PC-3 (cell line): ENCODE measurements around the gene DBP. TPM values are rescaled to one million over a fixed set of nuclear protein-coding genes. Genes with fewer than 3 reads are reported as not detected.

Experiments
- ATAC-seq: fragments of 200-7000 bp; cut with Tn5 transposase; 2 replicates; pipeline ENCODE4 v1.9.1; 2020; ENCODE audit warnings: mild to moderate bottlenecking, moderate library complexity
- BruUV-seq: library from RNA; stranded (reverse); fragments of 400-500 nt; replicated peaks from 2 replicates; lab custom pipeline; 2021; lab: Mats Ljungman, UMichigan
- CTCF ChIA-PET: fragments of 300-600 bp; sonication (Branson Sonifier 250); formaldehyde crosslinking; loops from one replicate; lab custom pipeline; 2022; ENCODE audit warnings: antibody characterized with exemption; lab: Charles Lee
- POLR2A ChIA-PET: fragments of 300-600 bp; sonication (Branson Sonifier 250); formaldehyde crosslinking; loops from one replicate; lab custom pipeline; 2022; ENCODE audit warnings: antibody characterized with exemption; ENCODE audit not compliant: unreplicated experiment; lab: Charles Lee
- DNase-seq: peaks from one replicate; pipeline ENCODE4 v3.0.0-alpha.2; 2015
- H2AFZ ChIP-seq: fragments of 300-600 bp; sonication (generic); 2 replicates; pipeline ENCODE4 v1.6.0; 2016; ENCODE audit warnings: antibody characterized with exemption, low read length
- H3F3A ChIP-seq: fragments of 300-600 bp; sonication (generic); one replicate; pipeline ENCODE4 v1.6.0; 2017; ENCODE audit warnings: antibody characterized with exemption, low read length, control low read depth, mild to moderate bottlenecking; ENCODE audit not compliant: unreplicated experiment
- H3K27ac ChIP-seq: fragments of 300-600 bp; sonication (generic); 2 replicates; pipeline ENCODE4 v1.5.1; 2016; ENCODE audit warnings: mild to moderate bottlenecking, low read length
- H3K27me3 ChIP-seq: fragments of 300-600 bp; sonication (generic); 2 replicates; pipeline ENCODE4 v1.6.1; 2016; ENCODE audit warnings: low read length, mixed read lengths
- H3K36me3 ChIP-seq: fragments of 300-600 bp; sonication (generic); 2 replicates; pipeline ENCODE4 v1.6.1; 2016; ENCODE audit warnings: low read depth, mixed run types, low read length, mixed read lengths
- H3K4me1 ChIP-seq: fragments of 300-600 bp; sonication (generic); 2 replicates; pipeline ENCODE4 v1.5.1; 2016; ENCODE audit warnings: low read length; ENCODE audit not compliant: insufficient read depth
- H3K4me2 ChIP-seq: fragments of 300-600 bp; sonication (generic); 2 replicates; pipeline ENCODE4 v1.6.0; 2016; ENCODE audit warnings: low read length
- H3K4me3 ChIP-seq: fragments of 300-600 bp; sonication (generic); 2 replicates; pipeline ENCODE4 v1.5.1; 2016; ENCODE audit warnings: mild to moderate bottlenecking, low read length, mixed read lengths
- H3K79me2 ChIP-seq: fragments of 300-600 bp; sonication (generic); 2 replicates; pipeline ENCODE4 v1.6.1; 2017; ENCODE audit warnings: low read length, mixed read lengths
- H3K9ac ChIP-seq: fragments of 300-600 bp; sonication (generic); 2 replicates; pipeline ENCODE4 v1.6.0; 2016; ENCODE audit warnings: mild to moderate bottlenecking, low read length
- H3K9me2 ChIP-seq: fragments of 300-600 bp; sonication (generic); replicated peaks from 2 replicates; pipeline ENCODE4 v1.6.1; 2016; ENCODE audit warnings: mixed run types, low read length, mixed read lengths
- H3K9me3 ChIP-seq: fragments of 300-600 bp; sonication (generic); 2 replicates; pipeline ENCODE4 v1.6.1; 2016; ENCODE audit warnings: low read length, mixed read lengths
- H4K20me1 ChIP-seq: fragments of 300-600 bp; sonication (generic); 2 replicates; pipeline ENCODE4 v1.6.1; 2016; ENCODE audit warnings: low read length, mixed read lengths
- EZH2 ChIP-seq: fragments of 300-600 bp; sonication (generic); IDR thresholded peaks from one replicate; pipeline ENCODE4 v1.6.1; 2017; ENCODE audit warnings: antibody characterized with exemption, mild to moderate bottlenecking, low read length; ENCODE audit not compliant: unreplicated experiment
- EZH2phosphoT487 ChIP-seq: fragments of 300-600 bp; sonication (generic); IDR thresholded peaks from 2 replicates; pipeline ENCODE4 v1.6.1; 2018; ENCODE audit warnings: mild to moderate bottlenecking, antibody characterized with exemption, low read length, borderline replicate concordance
- intact Hi-C: fragments of 100-400 bp; cut with micrococcal nuclease; formaldehyde crosslinking; loops from 2 replicates; pipeline ENCODE4 v1.9.0; 2023
- total RNA-seq: library from RNA; depleted of rRNA; stranded (reverse); fragments of >200 nt; gene quantifications from 2 replicates; pipeline ENCODE4 v1.2.3, GENCODE V29; 2014
- TF ChIP-seq, protein P1 (sequence below): fragments of 300-600 bp; sonication (generic); conservative IDR thresholded peaks from 2 replicates; pipeline ENCODE4 v1.5.1; 2017; ENCODE audit warnings: antibody characterized with exemption, low read depth, mild to moderate bottlenecking, low read length

Gene DBP
- total RNA-seq, 1 experiment from 2014 or later: 12.2 TPM

DNA sequence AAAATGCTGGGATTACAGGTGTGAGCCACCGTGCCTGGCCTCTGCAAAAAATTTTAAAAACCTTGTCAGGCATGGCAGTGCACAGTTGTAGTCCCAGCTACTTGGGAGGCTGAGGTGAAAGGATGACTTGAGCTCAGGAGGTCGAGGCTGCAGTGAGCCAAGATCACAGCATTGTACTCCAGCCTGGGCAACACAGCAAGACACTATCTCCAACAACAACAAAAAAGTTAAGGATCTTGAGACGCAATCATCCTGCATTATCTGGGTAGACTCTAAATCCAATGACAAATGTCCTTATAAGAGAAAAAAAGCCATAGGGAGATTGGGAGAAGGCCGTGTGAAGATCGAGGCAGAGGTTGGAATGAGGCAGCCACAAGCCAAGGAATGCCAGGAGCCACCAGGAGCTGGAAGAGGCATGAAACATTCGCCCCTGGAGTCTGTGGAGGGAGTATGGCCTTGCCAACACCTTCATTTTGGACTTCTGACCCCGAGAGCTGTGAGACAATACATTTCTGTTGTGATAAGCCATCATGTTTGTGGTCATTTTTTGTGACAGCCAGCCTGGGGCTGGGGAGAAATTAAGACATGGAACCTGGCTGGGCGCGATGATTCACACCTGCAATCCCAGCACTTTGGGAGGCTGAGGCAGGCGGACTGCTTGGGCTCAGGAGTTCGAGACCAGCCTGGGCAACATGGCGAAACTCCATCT is 13.9 kb upstream of the DBP start:
- no peak overlapping the region for H2AFZ ChIP-seq
- BruUV-seq: no TSS peak
- no peaks in the 10 kb centered on the region for H3K9me2 ChIP-seq
- no peaks in the 10 kb centered on the region for H3K27me3 ChIP-seq
- H3K4me1 ChIP-seq: no peaks in the 10 kb centered on the region
- no peak overlapping the region for H3K9ac ChIP-seq
- no peak for ATAC-seq
- DNase-seq: no peak
- no peak overlapping the region for H3K27ac ChIP-seq
- no peak overlapping the region for H3K4me2 ChIP-seq
- no peak overlapping the region for H3K4me3 ChIP-seq
- H4K20me1 ChIP-seq: no peaks in the 10 kb centered on the region
- intact Hi-C loops: no loop called here
- ChIA-PET POLR2A (no interaction called here), CTCF (no interaction called here)
- H3F3A ChIP-seq: no peaks in the 10 kb centered on the region
- no peaks in the 10 kb centered on the region for H3K9me3 ChIP-seq
- H3K79me2 ChIP-seq: no peaks in the 10 kb centered on the region
- no peak for TF ChIP-seq EZH2
- no peaks in the 10 kb centered on the region for H3K36me3 ChIP-seq

DNA sequence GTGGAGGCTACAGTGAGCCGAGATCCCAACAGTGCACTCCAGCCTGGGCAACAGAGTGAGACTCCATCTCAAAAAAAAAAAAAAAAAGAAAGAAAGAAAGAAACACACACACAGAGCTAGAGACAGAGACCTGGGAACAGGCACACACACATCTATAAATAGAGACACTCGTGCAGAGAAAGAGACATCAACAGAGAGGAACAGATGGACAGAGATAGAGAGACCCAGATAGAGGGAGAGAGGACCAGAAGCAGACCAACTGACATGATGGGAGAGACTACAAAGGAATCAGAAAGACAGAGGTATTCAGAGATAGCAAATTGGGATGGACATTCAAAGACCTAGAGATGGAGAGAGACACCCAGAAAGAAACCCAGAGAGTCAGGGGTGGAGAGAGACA is 11.0 kb upstream of the DBP start:
- Histone ChIP-seq H3F3A (no peaks in the 10 kb centered on the region), H3K27me3 (no peaks in the 10 kb centered on the region), H3K9me2 (no peaks in the 10 kb centered on the region), H4K20me1 (no peaks in the 10 kb centered on the region), H3K9ac (no peak overlapping the region), H3K4me3 (no peak overlapping the region), H2AFZ (no peak overlapping the region), H3K4me1 (peaks cover 6% of the 10 kb centered on the region; the same call in 1 of the 2 replicates), H3K9me3 (no peaks in the 10 kb centered on the region), H3K79me2 (no peaks in the 10 kb centered on the region), H3K27ac (no peak overlapping the region), H3K36me3 (no peaks in the 10 kb centered on the region), H3K4me2 (no peak overlapping the region)
- TF ChIP-seq, protein P1, sequence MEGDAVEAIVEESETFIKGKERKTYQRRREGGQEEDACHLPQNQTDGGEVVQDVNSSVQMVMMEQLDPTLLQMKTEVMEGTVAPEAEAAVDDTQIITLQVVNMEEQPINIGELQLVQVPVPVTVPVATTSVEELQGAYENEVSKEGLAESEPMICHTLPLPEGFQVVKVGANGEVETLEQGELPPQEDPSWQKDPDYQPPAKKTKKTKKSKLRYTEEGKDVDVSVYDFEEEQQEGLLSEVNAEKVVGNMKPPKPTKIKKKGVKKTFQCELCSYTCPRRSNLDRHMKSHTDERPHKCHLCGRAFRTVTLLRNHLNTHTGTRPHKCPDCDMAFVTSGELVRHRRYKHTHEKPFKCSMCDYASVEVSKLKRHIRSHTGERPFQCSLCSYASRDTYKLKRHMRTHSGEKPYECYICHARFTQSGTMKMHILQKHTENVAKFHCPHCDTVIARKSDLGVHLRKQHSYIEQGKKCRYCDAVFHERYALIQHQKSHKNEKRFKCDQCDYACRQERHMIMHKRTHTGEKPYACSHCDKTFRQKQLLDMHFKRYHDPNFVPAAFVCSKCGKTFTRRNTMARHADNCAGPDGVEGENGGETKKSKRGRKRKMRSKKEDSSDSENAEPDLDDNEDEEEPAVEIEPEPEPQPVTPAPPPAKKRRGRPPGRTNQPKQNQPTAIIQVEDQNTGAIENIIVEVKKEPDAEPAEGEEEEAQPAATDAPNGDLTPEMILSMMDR: no peak
- TF ChIP-seq EZH2phosphoT487 (no peak), EZH2 (no peak)
- DNase-seq: no peak
- CTCF ChIA-PET: no interaction called here
- no TSS peak for BruUV-seq
- intact Hi-C loops: no loop called here
- POLR2A ChIA-PET: no interaction called here
- ATAC-seq: no peak

DNA sequence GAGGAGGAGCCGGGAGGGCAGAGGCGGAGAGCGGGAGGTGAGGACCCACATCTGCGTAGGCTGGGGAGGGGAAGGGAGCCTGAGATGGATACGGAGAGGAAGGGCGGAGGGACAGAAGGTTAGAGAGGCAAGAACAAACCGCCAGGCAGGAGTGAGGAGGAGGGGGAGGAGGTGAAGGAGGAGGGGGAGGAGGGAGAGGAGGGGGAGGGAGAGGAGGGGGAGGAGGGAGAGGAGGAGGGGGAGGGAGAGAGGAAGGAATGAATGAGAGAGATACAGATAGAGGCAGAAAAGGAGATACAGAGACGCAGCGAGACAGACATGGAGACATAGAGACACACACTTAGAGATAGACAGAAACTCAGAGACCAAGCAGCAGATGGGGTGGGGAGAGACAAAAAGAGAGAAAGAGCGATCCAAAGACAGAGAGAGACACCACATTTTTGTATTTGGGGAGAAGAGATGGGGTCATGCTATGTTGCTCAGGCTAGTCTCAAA is 9.6 kb upstream of the DBP start:
- H3K27ac ChIP-seq: no peak overlapping the region
- H3K79me2 ChIP-seq: no peaks in the 10 kb centered on the region
- intact Hi-C loops: loop anchor here (1.0 to 2.0 kb wide), 2 partner anchors 68 to 196 kb away; no protein-coding TSS in a partner anchor
- ChIA-PET POLR2A (no interaction called here), CTCF (interaction anchor here (1.4 kb wide), 1 partner anchor 92 kb away, joined by 5 read pairs; no protein-coding TSS in a partner anchor)
- H3K4me3 ChIP-seq: peak overlapping the region; percentile 70; the same call in 1 of the 2 replicates
- no peak for DNase-seq
- H3K4me1 ChIP-seq: peaks cover 6% of the 10 kb centered on the region; the same call in 1 of the 2 replicates
- no peak for ATAC-seq
- H3K9me2 ChIP-seq: no peaks in the 10 kb centered on the region
- no peaks in the 10 kb centered on the region for H3K27me3 ChIP-seq
- no peaks in the 10 kb centered on the region for H3K9me3 ChIP-seq
- H3K9ac ChIP-seq: no peak overlapping the region
- no TSS peak for BruUV-seq
- H2AFZ ChIP-seq: no peak overlapping the region
- H4K20me1 ChIP-seq: no peaks in the 10 kb centered on the region
- H3F3A ChIP-seq: no peaks in the 10 kb centered on the region
- H3K36me3 ChIP-seq: no peaks in the 10 kb centered on the region
- no peak for TF ChIP-seq EZH2
- no peak for TF ChIP-seq EZH2phosphoT487
- TF ChIP-seq, protein P1: no peak
- peak overlapping the region; percentile 92 for H3K4me2 ChIP-seq
